Prostate gland (tissue), 2 donors: ENCODE data around the gene MRPS21. TPM values are rescaled to one million over a fixed set of nuclear protein-coding genes. Genes with fewer than 3 reads are reported as not detected.

Source experiments
- DNase-seq: peaks from one replicate; pipeline ENCODE4 v3.0.0-alpha.2; 2019; ENCODE audit warnings: low spot score
- H3K27ac ChIP-seq, 2 donors: fragments of 200-600 bp; sonication (generic); 2 replicates each; pipeline ENCODE4 v1.5.1; 2017 to 2019
- H3K27me3 ChIP-seq: fragments of 200-600 bp; sonication (generic); replicated peaks from 2 replicates; pipeline ENCODE4 v1.5.1; 2019; ENCODE audit not compliant: insufficient read depth
- H3K36me3 ChIP-seq, 2 donors: fragments of 200-600 bp; sonication (generic); 1 replicate in 1 of 2; 2 replicates in 1 of 2; pipeline versions ENCODE4 v1.5.1 to v1.8.1; 2017 to 2019
- H3K4me1 ChIP-seq: fragments of 200-600 bp; sonication (generic); replicated peaks from 2 replicates; pipeline ENCODE4 v1.5.1; 2019
- H3K4me3 ChIP-seq, 2 donors: fragments of 200-600 bp; sonication (generic); 2 replicates each; pipeline ENCODE4 v1.5.1; 2017 to 2019
- H3K9me3 ChIP-seq: fragments of 200-600 bp; sonication (generic); 2 replicates; pipeline ENCODE4 v1.5.1; 2017
- POLR2A ChIP-seq: fragments of 450-650 bp; IDR thresholded peaks from one replicate; pipeline ENCODE4 v1.6.1; 2016; ENCODE audit warnings: antibody characterized with exemption, mild to moderate bottlenecking
- POLR2AphosphoS5 ChIP-seq: sonication (generic); formaldehyde crosslinking; IDR thresholded peaks from one replicate; pipeline ENCODE4 v1.6.1; 2017; ENCODE audit warnings: antibody characterized with exemption
- WGBS: methylation state at CpG from one replicate; pipeline ENCODE4 v1.1.5; 2018; 5-methylcytosine and 5-hydroxymethylcytosine counted together
- intact Hi-C: fragments of 100-400 bp; cut with DNase I; formaldehyde crosslinking; loops from one replicate; pipeline ENCODE4 v1.14.2; 2022
- total RNA-seq, 2 donors: library from RNA; depleted of rRNA; stranded (reverse); fragments of >200 nt; gene quantifications; one replicate each; pipeline ENCODE4 v1.1.0, GENCODE V29; 2016
- TF ChIP-seq, protein P1 (sequence below), 4 experiments: fragments of 200-600 bp in 2 of 4; fragments of 450-650 bp in 2 of 4; sonication (generic) in 2 of 4; IDR thresholded peaks; 1 replicate in 3 of 4; 2 replicates in 1 of 4; pipeline ENCODE4 v1.5.1; 2016 to 2019; ENCODE audit warnings: antibody characterized with exemption in 4 of 4, mild to moderate bottlenecking in 2 of 4, moderate library complexity in 2 of 4

MRPS21 gene
- total RNA-seq, 2 donors from 2014 or later = 40.1 to 49.0 TPM

DNA sequence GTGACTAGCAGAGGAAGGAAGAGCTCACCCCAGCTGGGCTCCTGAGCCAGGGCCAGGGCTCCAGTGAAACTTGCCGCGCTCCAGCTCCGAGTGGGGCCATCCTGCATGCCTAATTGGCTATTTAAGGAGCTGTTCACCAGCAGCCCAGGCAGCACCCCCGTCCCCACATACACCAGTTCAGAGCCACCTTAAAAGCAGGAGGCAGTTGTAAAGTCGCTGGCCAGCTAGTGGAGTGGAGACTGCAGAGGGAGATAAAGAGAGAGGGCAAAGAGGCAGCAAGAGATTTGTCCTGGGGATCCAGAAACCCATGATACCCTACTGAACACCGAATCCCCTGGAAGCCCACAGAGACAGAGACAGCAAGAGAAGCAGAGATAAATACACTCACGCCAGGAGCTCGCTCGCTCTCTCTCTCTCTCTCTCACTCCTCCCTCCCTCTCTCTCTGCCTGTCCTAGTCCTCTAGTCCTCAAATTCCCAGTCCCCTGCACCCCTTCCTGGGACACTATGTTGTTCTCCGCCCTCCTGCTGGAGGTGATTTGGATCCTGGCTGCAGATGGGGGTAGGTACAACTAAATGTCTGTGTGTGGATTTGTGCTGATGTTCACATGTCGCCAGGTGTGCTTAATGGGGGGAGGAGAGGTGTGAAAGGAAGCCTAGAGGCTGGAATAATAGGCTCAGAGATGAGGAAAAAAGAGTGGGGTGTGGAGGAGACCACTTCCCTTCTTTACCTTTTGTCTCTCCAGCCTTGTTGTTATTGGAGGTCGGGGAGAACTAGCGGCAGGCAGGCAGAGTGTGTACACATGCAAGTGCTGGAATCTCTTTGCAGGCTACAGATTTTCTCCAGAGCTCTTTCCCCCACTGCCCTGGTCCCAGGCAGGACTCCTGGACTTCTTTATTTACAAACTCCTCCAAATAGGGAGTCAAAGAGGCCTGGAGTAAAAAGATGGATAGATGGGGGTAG, 35.8 kb upstream of the MRPS21 start, which contains the start of gene CA14:
TSS of gene CA14 (plus strand) at position 151 of the 962 bp plus-strand sequence. CDS start at position 506, 355 bp downstream.
- DNase-seq = no peak
- Histone ChIP-seq H3K4me1 (peaks cover 4% of the 10 kb centered on the region), H3K27ac (peak within 1 kb of the TSS in 1 of 2 donors; percentile 33), H3K4me3 (no peak within 1 kb of the TSS), H3K9me3 (no peaks in the 10 kb centered on the region), H3K27me3 (peaks cover 3% of the 10 kb centered on the region), H3K36me3 (no peaks in the 10 kb centered on the region)
- TF ChIP-seq POLR2A (no peak), POLR2AphosphoS5 (no peak)
- TF ChIP-seq, protein P1, sequence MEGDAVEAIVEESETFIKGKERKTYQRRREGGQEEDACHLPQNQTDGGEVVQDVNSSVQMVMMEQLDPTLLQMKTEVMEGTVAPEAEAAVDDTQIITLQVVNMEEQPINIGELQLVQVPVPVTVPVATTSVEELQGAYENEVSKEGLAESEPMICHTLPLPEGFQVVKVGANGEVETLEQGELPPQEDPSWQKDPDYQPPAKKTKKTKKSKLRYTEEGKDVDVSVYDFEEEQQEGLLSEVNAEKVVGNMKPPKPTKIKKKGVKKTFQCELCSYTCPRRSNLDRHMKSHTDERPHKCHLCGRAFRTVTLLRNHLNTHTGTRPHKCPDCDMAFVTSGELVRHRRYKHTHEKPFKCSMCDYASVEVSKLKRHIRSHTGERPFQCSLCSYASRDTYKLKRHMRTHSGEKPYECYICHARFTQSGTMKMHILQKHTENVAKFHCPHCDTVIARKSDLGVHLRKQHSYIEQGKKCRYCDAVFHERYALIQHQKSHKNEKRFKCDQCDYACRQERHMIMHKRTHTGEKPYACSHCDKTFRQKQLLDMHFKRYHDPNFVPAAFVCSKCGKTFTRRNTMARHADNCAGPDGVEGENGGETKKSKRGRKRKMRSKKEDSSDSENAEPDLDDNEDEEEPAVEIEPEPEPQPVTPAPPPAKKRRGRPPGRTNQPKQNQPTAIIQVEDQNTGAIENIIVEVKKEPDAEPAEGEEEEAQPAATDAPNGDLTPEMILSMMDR (IDR thresholded peaks at IDR 0.05) = no peak
- 45% methylated on average over 13 of the region's 13 CpGs for WGBS
- intact Hi-C loops = no loop called here

DNA sequence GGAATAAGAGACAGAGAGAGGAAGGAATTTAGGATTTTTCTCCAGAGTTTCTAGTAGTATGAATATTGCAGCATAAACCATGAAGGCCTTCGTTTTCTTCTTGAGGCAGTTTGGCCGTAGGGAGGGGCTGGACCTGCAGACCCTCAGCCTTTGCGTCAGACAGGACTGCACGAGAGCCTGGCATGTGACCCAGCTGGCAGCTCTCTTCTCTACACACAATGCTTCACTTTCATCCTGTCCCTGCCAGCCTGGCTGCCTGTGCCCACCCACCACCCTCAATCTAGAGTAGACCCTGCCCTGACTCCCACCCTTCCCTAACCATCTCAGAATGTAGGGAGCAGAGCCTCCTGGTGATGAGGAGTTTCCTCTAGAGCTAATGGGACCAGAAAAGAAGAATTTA, 34.4 kb upstream of the MRPS21 start:
- TF ChIP-seq, protein P1 (IDR thresholded peaks at IDR 0.05) = no peak
- no peak for TF ChIP-seq POLR2AphosphoS5
- TF ChIP-seq POLR2A = no peak
- no peak overlapping the region for H3K4me3 ChIP-seq
- DNase-seq = no peak
- peaks cover 3% of the 10 kb centered on the region for H3K27me3 ChIP-seq
- no peaks in the 10 kb centered on the region for H3K36me3 ChIP-seq
- H3K9me3 ChIP-seq = no peaks in the 10 kb centered on the region
- 33% methylated on average over 4 of the region's 4 CpGs for WGBS
- intact Hi-C loops = no loop called here
- H3K4me1 ChIP-seq = peaks cover 4% of the 10 kb centered on the region
- peak overlapping the region; percentile 11 to 20 for H3K27ac ChIP-seq

DNA sequence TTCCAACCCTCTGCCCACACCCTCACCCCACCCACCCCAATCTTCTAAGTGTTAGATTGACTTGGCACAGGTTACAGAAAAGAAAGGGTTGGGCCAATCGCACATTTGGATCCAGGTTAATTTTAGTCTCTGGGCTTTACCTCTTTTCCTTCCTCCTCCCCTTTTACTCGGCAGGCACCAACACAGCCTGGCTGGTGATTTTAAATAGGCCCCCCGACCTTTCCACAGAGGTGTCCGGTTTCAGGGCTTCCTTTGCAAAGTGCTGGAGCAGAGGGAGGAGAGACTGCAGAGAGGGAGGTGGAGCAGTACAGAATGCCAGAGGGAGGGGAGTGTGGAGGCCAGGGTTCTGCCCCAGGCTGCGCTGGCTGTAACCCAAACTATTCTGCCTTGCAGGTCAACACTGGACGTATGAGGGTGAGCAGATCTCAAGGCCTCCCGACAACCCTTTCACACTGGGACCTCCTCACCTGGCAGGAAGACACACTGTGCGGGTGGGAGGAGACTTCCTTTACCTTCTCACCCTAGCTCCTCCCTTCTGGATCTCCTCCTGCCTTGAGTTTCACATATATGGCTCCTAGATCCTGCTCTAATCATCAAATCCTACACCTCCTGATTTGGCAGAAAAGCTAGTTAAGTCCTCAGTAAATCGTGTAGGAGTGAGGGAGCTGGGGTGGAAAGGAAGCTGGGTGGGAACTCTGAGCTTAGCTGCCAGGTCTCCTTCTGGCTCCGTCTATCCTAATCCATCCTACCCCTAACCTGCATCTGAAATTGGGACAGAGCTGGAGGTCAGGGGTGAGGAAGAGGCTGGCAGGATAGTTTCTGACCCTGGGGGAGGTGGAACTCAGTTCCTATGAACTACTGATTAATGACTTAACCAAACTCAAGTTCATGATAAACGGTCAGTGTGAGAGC, 33.6 kb upstream of the MRPS21 start:
- H3K36me3 ChIP-seq = peaks cover 0 to 6% of the 10 kb centered on the region in 2 donors
- intact Hi-C loops = no loop called here
- peaks cover 3% of the 10 kb centered on the region for H3K27me3 ChIP-seq
- H3K4me3 ChIP-seq = no peak overlapping the region
- no peaks in the 10 kb centered on the region for H3K9me3 ChIP-seq
- WGBS = 13% methylated on average over 11 of the region's 11 CpGs
- DNase-seq = no peak
- TF ChIP-seq, protein P1 (IDR thresholded peaks at IDR 0.05) = no peak
- TF ChIP-seq POLR2A (peak; percentile 23), POLR2AphosphoS5 (peak; percentile 10)
- peak overlapping the region; percentile 11 to 20 for H3K27ac ChIP-seq
- peaks cover 4% of the 10 kb centered on the region for H3K4me1 ChIP-seq

DNA sequence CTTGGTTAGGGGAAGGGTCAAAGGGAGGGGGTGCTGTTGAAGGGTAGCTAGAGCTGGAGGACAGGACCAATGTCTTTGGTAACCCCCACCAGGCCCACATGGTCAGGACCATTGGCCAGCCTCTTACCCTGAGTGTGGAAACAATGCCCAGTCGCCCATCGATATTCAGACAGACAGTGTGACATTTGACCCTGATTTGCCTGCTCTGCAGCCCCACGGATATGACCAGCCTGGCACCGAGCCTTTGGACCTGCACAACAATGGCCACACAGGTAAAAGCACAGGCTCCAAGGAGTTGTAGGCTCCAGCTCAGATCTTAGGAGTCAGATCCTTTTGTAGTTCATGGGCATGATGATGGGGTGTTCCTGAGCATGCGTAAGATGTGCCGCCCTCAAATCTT, 32.3 kb upstream of the MRPS21 start:
- Histone ChIP-seq H3K27me3 (peaks cover 3% of the 10 kb centered on the region), H3K36me3 (peaks cover 6 to 13% of the 10 kb centered on the region in 2 donors), H3K4me1 (no peaks in the 10 kb centered on the region), H3K27ac (no peak overlapping the region), H3K9me3 (no peaks in the 10 kb centered on the region), H3K4me3 (no peak overlapping the region)
- DNase-seq = no peak
- WGBS = 90% methylated on average over 6 of the region's 6 CpGs
- intact Hi-C loops = no loop called here
- TF ChIP-seq POLR2A = no peak
- no peak for TF ChIP-seq POLR2AphosphoS5
- TF ChIP-seq, protein P1 (IDR thresholded peaks at IDR 0.05) = no peak
